SK-N-SH (cell line): ENCODE results near the gene NTRK2. TPM values are rescaled to one million over a fixed set of nuclear protein-coding genes. Genes with fewer than 3 reads are reported as not detected.

Experiments used
- CTCF ChIA-PET: fragments of 300-600, 350-600 bp; formaldehyde crosslinking; extraction: SDS; loops from one replicate; lab custom pipeline; 2021; lab: Yijun Ruan, JAX
- POLR2A ChIA-PET: fragments of 350-600 bp; sonication (Branson Sonifier 250); formaldehyde crosslinking; extraction: SDS; loops from one replicate; lab custom pipeline; 2020; ENCODE audit warnings: antibody characterized with exemption, inconsistent platforms; lab: Yijun Ruan, JAX
- DNase-seq: peaks from one replicate; pipeline ENCODE4 v3.0.0; 2012
- H2AFZ ChIP-seq: fragments of 200-600 bp; sonication (generic); 2 replicates; pipeline ENCODE4 v1.8.1; 2016; ENCODE audit warnings: antibody characterized with exemption, mild to moderate bottlenecking, low read depth
- H3F3A ChIP-seq: fragments of 200-600 bp; sonication (generic); replicated peaks from 2 replicates; pipeline ENCODE3; 2016; ENCODE audit warnings: antibody characterized with exemption, mild to moderate bottlenecking; ENCODE audit not compliant: insufficient read depth
- H3K27ac ChIP-seq, 2 experiments: fragments of 200-500 bp in 1 of 2; fragments of 200-600 bp in 1 of 2; sonication (Bioruptor generic) in 1 of 2; sonication (generic), shearing (Covaris generic) in 1 of 2; 2 replicates each; pipeline versions ENCODE4 v1.5.1 to v1.6.1; 2014 to 2016; ENCODE audit warnings: low read depth in 2 of 2, inconsistent platforms in 1 of 2, low read length in 1 of 2, mild to moderate bottlenecking in 1 of 2, mixed read lengths in 1 of 2
- H3K27me3 ChIP-seq: fragments of 200-600 bp; sonication (generic), shearing (Covaris generic); 2 replicates; pipeline ENCODE4 v1.6.1; 2016; ENCODE audit warnings: mixed run types; ENCODE audit not compliant: insufficient read depth
- H3K36me3 ChIP-seq, 2 experiments: fragments of 200-500 bp in 1 of 2; fragments of 200-600 bp in 1 of 2; sonication (Bioruptor generic) in 1 of 2; sonication (generic) in 1 of 2; replicated peaks in 1 of 2; 2 replicates each; pipeline versions ENCODE3 to v1.5.1; 2014 to 2016; ENCODE audit warnings: low read length in 1 of 2, mild to moderate bottlenecking in 1 of 2; ENCODE audit not compliant: insufficient read depth in 2 of 2, control insufficient read depth in 1 of 2
- H3K4me1 ChIP-seq, 2 experiments: fragments of 200-500 bp in 1 of 2; fragments of 200-600 bp in 1 of 2; sonication (Bioruptor generic) in 1 of 2; sonication (generic), shearing (Covaris generic) in 1 of 2; 2 replicates each; pipeline versions ENCODE4 v1.5.1 to v1.6.1; 2014 to 2016; ENCODE audit warnings: low read depth in 1 of 2, low read length in 1 of 2, mixed run types in 1 of 2; ENCODE audit not compliant: insufficient read depth in 2 of 2, control insufficient read depth in 1 of 2
- H3K4me2 ChIP-seq: fragments of 200-600 bp; sonication (generic), shearing (Covaris generic); 2 replicates; pipeline ENCODE4 v1.6.1; 2017; ENCODE audit warnings: mixed run types
- H3K4me3 ChIP-seq, 2 experiments: fragments of 200-500 bp in 1 of 2; fragments of 200-600 bp in 1 of 2; sonication (Bioruptor generic) in 1 of 2; sonication (generic), shearing (Covaris generic) in 1 of 2; 2 replicates each; pipeline versions ENCODE4 v1.5.1 to v1.8.1; 2014 to 2016; ENCODE audit warnings: low read depth in 2 of 2, inconsistent platforms in 1 of 2, low read length in 1 of 2, mild to moderate bottlenecking in 1 of 2, mixed read lengths in 1 of 2, moderate library complexity in 1 of 2
- H3K79me2 ChIP-seq: fragments of 200-600 bp; sonication (generic); 2 replicates; pipeline ENCODE4 v1.8.1; 2017; ENCODE audit warnings: mild to moderate bottlenecking; ENCODE audit not compliant: insufficient read depth
- H3K9ac ChIP-seq: fragments of 200-600 bp; sonication (generic); 2 replicates; pipeline ENCODE4 v1.6.1; 2017; ENCODE audit warnings: mixed run types
- H3K9me2 ChIP-seq: fragments of 200-600 bp; sonication (generic); 2 replicates; pipeline ENCODE4 v1.6.1; 2017; ENCODE audit warnings: mixed run types
- H3K9me3 ChIP-seq: fragments of 200-600 bp; sonication (generic); 2 replicates; pipeline ENCODE4 v1.6.1; 2017; ENCODE audit warnings: mixed run types, mild to moderate bottlenecking, moderate library complexity
- H4K20me1 ChIP-seq: fragments of 200-600 bp; sonication (generic); 2 replicates; pipeline ENCODE4 v1.6.1; 2017; ENCODE audit warnings: mild to moderate bottlenecking, mixed run types; ENCODE audit not compliant: insufficient read depth
- CHD2 ChIP-seq: fragments of 150-350 bp; IDR thresholded peaks from 2 replicates; pipeline ENCODE4 v1.6.1; 2018; ENCODE audit warnings: low read length; ENCODE audit not compliant: partially characterized antibody
- EP300 ChIP-seq, 2 experiments: IDR thresholded peaks; 2 replicates each; pipeline versions ENCODE4 v1.4.0 to v1.6.1; 2012; ENCODE audit warnings: borderline replicate concordance in 1 of 2, low read depth in 1 of 2, low read length in 1 of 2
- FOXJ3 ChIP-seq: sonication (generic); formaldehyde crosslinking; IDR thresholded peaks from 2 replicates; pipeline ENCODE4 v1.5.1; 2020; ENCODE audit warnings: mild to moderate bottlenecking, missing genetic modification reagents
- FOXM1 ChIP-seq: IDR thresholded peaks from 2 replicates; pipeline ENCODE4 v1.4.0; 2012; ENCODE audit warnings: low read depth, mild to moderate bottlenecking
- GATA2 ChIP-seq: sonication (generic); formaldehyde crosslinking; IDR thresholded peaks from 2 replicates; pipeline ENCODE4 v1.5.0; 2020; ENCODE audit warnings: mild to moderate bottlenecking, missing genetic modification reagents
- JUND ChIP-seq: IDR thresholded peaks from 2 replicates; pipeline ENCODE4 v1.4.0; 2012
- MAX ChIP-seq: IDR thresholded peaks from 2 replicates; pipeline ENCODE4 v1.4.0; 2012; ENCODE audit warnings: low read depth
- MXI1 ChIP-seq: IDR thresholded peaks from 2 replicates; pipeline ENCODE4 v1.6.1; 2012; ENCODE audit warnings: mild to moderate bottlenecking, low read depth, low read length, improper control_type of control experiment
- NFIC ChIP-seq: IDR thresholded peaks from 2 replicates; pipeline ENCODE4 v1.4.0; 2012; ENCODE audit warnings: borderline replicate concordance
- NRF1 ChIP-seq: IDR thresholded peaks from 2 replicates; pipeline ENCODE4 v1.6.1; 2012; ENCODE audit warnings: low read depth, mild to moderate bottlenecking, low read length
- PBX3 ChIP-seq: IDR thresholded peaks from 2 replicates; pipeline ENCODE4; 2012
- POLR2AphosphoS5 ChIP-seq: IDR thresholded peaks from 2 replicates; pipeline ENCODE4 v1.6.1; 2012; ENCODE audit warnings: low read depth, low read length
- RAD21 ChIP-seq: IDR thresholded peaks from 2 replicates; pipeline ENCODE4 v1.6.1; 2012; ENCODE audit warnings: mild to moderate bottlenecking, low read length
- RCOR1 ChIP-seq: fragments of 150-350 bp; IDR thresholded peaks from 2 replicates; pipeline ENCODE4 v1.6.1; 2017; ENCODE audit warnings: antibody characterized with exemption, low read length
- REST ChIP-seq: IDR thresholded peaks from 2 replicates; pipeline ENCODE4 v1.6.1; 2012; ENCODE audit warnings: mild to moderate bottlenecking, low read depth, low read length, moderate library complexity
- RFX5 ChIP-seq: IDR thresholded peaks from 2 replicates; pipeline ENCODE4 v1.6.1; 2012; ENCODE audit warnings: mild to moderate bottlenecking, improper control_type of control experiment, low read length
- RXRA ChIP-seq: IDR thresholded peaks from 2 replicates; pipeline ENCODE4 v1.4.0; 2012; ENCODE audit warnings: low read depth, mild to moderate bottlenecking, borderline replicate concordance
- SMC3 ChIP-seq: IDR thresholded peaks from 2 replicates; pipeline ENCODE4 v1.6.1; 2012; ENCODE audit warnings: low read depth, low read length, improper control_type of control experiment
- TCF12 ChIP-seq: IDR thresholded peaks from 2 replicates; pipeline ENCODE4 v1.4.0; 2012
- TEAD4 ChIP-seq: IDR thresholded peaks from 2 replicates; pipeline ENCODE4 v1.4.0; 2012; ENCODE audit warnings: mild to moderate bottlenecking, borderline replicate concordance; ENCODE audit not compliant: insufficient read depth
- USF1 ChIP-seq: IDR thresholded peaks from 2 replicates; pipeline ENCODE4 v1.4.0; 2012; ENCODE audit warnings: low read depth, borderline replicate concordance
- YY1 ChIP-seq: IDR thresholded peaks from 2 replicates; pipeline ENCODE4 v1.4.0; 2012; ENCODE audit warnings: low read depth, mild to moderate bottlenecking
- ZBTB33 ChIP-seq: IDR thresholded peaks from 2 replicates; pipeline ENCODE4 v1.4.0; 2012; ENCODE audit warnings: low read depth, borderline replicate concordance
- WGBS: methylation state at CpG from one replicate; pipeline ENCODE4 v1.1.6; 2017; ENCODE audit warnings: low lambda C conversion rate; 5-methylcytosine and 5-hydroxymethylcytosine counted together
- polyA plus RNA-seq, 3 experiments: library from polyadenylated mRNA; depleted of rRNA; stranded (reverse); fragments of >200 nt; gene quantifications; 2 replicates each; pipeline ENCODE4 v1.2.3, GENCODE V29; 2012

Gene NTRK2
- polyA plus RNA-seq, 1 of the 3 experiments (the other 2 are of a cell fraction), result 0.05 TPM

- TF ChIP-seq ZBTB33 (no peak), JUND (no peak), USF1 (no peak), RAD21 (no peak), GATA2 (CRISPR knock-in tag) (no peak), FOXJ3 (no peak), CHD2 (no peak), TCF12 (no peak), NRF1 (no peak), RXRA (no peak), SMC3 (no peak)
Measured at GRCh38 chr9:84860249-84861115, 191.0 kb downstream of the NTRK2 start (continued).

- no peak overlapping the region for H2AFZ ChIP-seq
- WGBS, result 67% methylated on average over 4 of the region's 4 CpGs
- ChIA-PET POLR2A (no interaction called here), CTCF (interaction anchor here (1.2 kb wide), 1 partner anchor 132 kb away, joined by 4 read pairs; no protein-coding TSS in a partner anchor)
- no peaks in the 10 kb centered on the region for H4K20me1 ChIP-seq
- H3K4me2 ChIP-seq, result no peak overlapping the region
- no peak overlapping the region for H3K4me3 ChIP-seq
- peaks cover 0 to 8% of the 10 kb centered on the region in 2 experiments; a peak in 1 of 4 replicates for H3K4me1 ChIP-seq
- no peak for DNase-seq
- H3K27me3 ChIP-seq, result no peaks in the 10 kb centered on the region
- H3F3A ChIP-seq, result peaks cover 8% of the 10 kb centered on the region
- H3K36me3 ChIP-seq, result no peaks in the 10 kb centered on the region
- no peaks in the 10 kb centered on the region for H3K9me3 ChIP-seq
- no peaks in the 10 kb centered on the region for H3K9me2 ChIP-seq
- no peak overlapping the region for H3K27ac ChIP-seq
- no peaks in the 10 kb centered on the region for H3K79me2 ChIP-seq
- H3K9ac ChIP-seq, result no peak overlapping the region
- TF ChIP-seq CHD2 (no peak), YY1 (no peak), FOXJ3 (no peak), FOXM1 (no peak), TCF12 (no peak), RFX5 (no peak), PBX3 (no peak), REST (no peak), EP300 (IDR thresholded peaks at IDR 0.05; ENCODE audit: borderline replicate concordance in 1 of 2, low read depth in 1 of 2, low read length in 1 of 2) (no peak), MAX (no peak), MXI1 (no peak), NRF1 (no peak), TEAD4 (no peak), POLR2AphosphoS5 (no peak), SMC3 (no peak), RAD21 (no peak), RCOR1 (no peak), NFIC (no peak)
Measured at GRCh38 chr9:84861455-84861854, 191.9 kb downstream of the NTRK2 start.
